ENCODE measurements around the gene MTRR.

DNA sequence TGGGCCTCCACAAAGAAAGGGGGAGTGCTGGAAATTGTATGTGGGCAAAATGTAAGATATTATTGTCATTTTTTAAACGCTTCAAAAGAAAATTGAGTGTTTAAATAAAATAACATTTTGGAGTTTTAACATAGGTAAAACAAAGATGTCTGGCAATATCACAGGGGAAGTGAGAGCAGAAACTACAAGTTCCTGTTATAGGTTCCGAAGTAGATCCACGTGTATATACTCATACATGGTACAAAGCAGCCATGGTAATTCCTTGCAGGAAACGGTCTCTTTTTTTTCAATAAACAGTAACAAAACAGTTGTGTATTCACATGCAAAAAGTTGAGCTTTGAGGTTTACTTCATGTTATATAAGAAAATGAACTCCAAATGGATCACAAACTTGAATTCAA, 78.4 kb downstream of the MTRR start:
- TF ChIP-seq, protein P1, sequence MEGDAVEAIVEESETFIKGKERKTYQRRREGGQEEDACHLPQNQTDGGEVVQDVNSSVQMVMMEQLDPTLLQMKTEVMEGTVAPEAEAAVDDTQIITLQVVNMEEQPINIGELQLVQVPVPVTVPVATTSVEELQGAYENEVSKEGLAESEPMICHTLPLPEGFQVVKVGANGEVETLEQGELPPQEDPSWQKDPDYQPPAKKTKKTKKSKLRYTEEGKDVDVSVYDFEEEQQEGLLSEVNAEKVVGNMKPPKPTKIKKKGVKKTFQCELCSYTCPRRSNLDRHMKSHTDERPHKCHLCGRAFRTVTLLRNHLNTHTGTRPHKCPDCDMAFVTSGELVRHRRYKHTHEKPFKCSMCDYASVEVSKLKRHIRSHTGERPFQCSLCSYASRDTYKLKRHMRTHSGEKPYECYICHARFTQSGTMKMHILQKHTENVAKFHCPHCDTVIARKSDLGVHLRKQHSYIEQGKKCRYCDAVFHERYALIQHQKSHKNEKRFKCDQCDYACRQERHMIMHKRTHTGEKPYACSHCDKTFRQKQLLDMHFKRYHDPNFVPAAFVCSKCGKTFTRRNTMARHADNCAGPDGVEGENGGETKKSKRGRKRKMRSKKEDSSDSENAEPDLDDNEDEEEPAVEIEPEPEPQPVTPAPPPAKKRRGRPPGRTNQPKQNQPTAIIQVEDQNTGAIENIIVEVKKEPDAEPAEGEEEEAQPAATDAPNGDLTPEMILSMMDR (IDR thresholded peaks at IDR 0.05), result no peak
- no peak for TF ChIP-seq POLR2A (IDR thresholded peaks at IDR 0.05)

Measured in tibial nerve (tissue), 3 donors.